Gastrocnemius medialis (tissue), 4 donors: ENCODE measurements around the gene PPP1R1A. TPM values are rescaled to one million over a fixed set of nuclear protein-coding genes. Genes with fewer than 3 reads are reported as not detected.

Experiments
- ATAC-seq, 2 donors: fragments of 150-250 bp; one replicate each; pipeline ENCODE4 v1.9.1; 2016
- DNase-seq, 2 donors: peaks; one replicate each; pipeline ENCODE4 v3.0.0-alpha.2; 2019
- H3K27ac ChIP-seq, 4 donors: fragments of 200-600 bp; sonication (generic); 1 replicate in 1 of 4; 2 replicates in 3 of 4; pipeline ENCODE4 v1.5.1; 2016 to 2018; ENCODE audit warnings: mild to moderate bottlenecking in 2 of 4, moderate library complexity in 1 of 4
- H3K27me3 ChIP-seq, 3 donors: fragments of 200-600 bp; sonication (generic) in 2 of 3; 1 replicate in 1 of 3; 2 replicates in 2 of 3; pipeline versions ENCODE4 v1.5.1 to v1.6.0; 2016 to 2019; ENCODE audit warnings: mild to moderate bottlenecking in 1 of 3, moderate library complexity in 1 of 3
- H3K36me3 ChIP-seq, 2 donors: fragments of 200-600 bp; sonication (generic) in 1 of 2; one replicate each; pipeline ENCODE4 v1.5.1; 2017 to 2018
- H3K4me1 ChIP-seq, 2 donors: fragments of 200-600 bp; sonication (generic) in 1 of 2; one replicate each; pipeline ENCODE4 v1.5.1; 2016 to 2017; ENCODE audit warnings: mild to moderate bottlenecking in 2 of 2
- H3K4me3 ChIP-seq, 4 donors: fragments of 200-600 bp; sonication (generic) in 3 of 4; 1 replicate in 1 of 4; 2 replicates in 3 of 4; pipeline ENCODE4 v1.5.1; 2016 to 2019; ENCODE audit warnings: mild to moderate bottlenecking in 2 of 4
- H3K9me3 ChIP-seq, 3 donors: fragments of 200-600 bp; sonication (generic) in 2 of 3; 1 replicate in 1 of 3; 2 replicates in 2 of 3; pipeline ENCODE4 v1.5.1; 2016 to 2019
- CTCF ChIP-seq, 5 experiments: fragments of 450-650 bp in 3 of 5; fragments of 200-600 bp in 2 of 5; sonication (generic) in 2 of 5; IDR thresholded peaks in 4 of 5; conservative IDR thresholded peaks in 1 of 5; 1 replicate in 4 of 5; 2 replicates in 1 of 5; pipeline ENCODE4 v1.5.1; 2016 to 2019; ENCODE audit warnings: antibody characterized with exemption in 5 of 5, mild to moderate bottlenecking in 3 of 5, moderate library complexity in 3 of 5
- POLR2A ChIP-seq, 2 donors: fragments of 450-650 bp; IDR thresholded peaks; one replicate each; pipeline ENCODE4 v1.6.1; 2017; ENCODE audit warnings: antibody characterized with exemption in 2 of 2, mild to moderate bottlenecking in 2 of 2, moderate library complexity in 2 of 2
- in situ Hi-C, 4 donors: fragments of 200-750 bp; cut with MboI; loops; one replicate each; pipeline versions ENCODE4 v1.15.0 to v1.8.0; 2017; ENCODE audit warnings: low sequenced_read_pairs in 4 of 4
- intact Hi-C: fragments of 100-400 bp; cut with DNase I; formaldehyde crosslinking; loops from one replicate; pipeline ENCODE4 v1.15.1; 2023; ENCODE audit warnings: low total_unique reads
- total RNA-seq, 4 donors: library from RNA; depleted of rRNA; stranded (reverse); fragments of >200 nt; gene quantifications; one replicate each; pipeline versions ENCODE4 v1.1.0 to v1.2.3, GENCODE V29; 2016

The PPP1R1A gene
- total RNA-seq, 4 donors from 2014 or later, result 209 to 312 (median 235) TPM

DNA sequence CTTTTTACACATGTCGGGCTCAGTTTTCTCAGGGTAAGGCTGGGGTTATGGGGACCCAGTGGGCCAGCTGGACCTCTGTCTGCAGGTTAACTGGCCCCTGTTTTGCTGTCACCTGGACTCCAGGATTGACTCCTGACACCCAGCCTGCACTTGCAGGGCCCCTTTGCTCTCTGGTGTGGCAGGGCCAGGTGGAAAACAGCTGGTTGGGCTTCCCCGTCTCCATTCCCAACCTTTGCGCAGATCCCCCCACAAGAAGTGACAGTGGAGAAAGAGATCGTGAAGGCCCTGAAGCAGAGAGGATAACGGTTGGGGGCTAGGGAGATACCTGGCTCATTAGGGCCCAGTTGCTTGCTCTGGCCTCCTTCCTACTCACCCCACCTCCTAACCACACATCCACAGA is 1.5 kb upstream of the PPP1R1A start:
- Histone ChIP-seq H3K27me3 (no peaks in the 10 kb centered on the region), H3K4me3 (no peak overlapping the region), H3K27ac (peak overlapping the region; percentile 88 to 95 (median 92)), H3K9me3 (no peaks in the 10 kb centered on the region), H3K36me3 (no peaks in the 10 kb centered on the region), H3K4me1 (peaks cover 19 to 45% of the 10 kb centered on the region in 2 donors)
- intact Hi-C loops, result no loop called here
- no peak for TF ChIP-seq POLR2A (IDR thresholded peaks at IDR 0.05)
- TF ChIP-seq CTCF (IDR thresholded peaks at IDR 0.05 in 4 of 5, conservative IDR thresholded peaks at IDR 0.05 in 1 of 5), result no peak
- no peak for ATAC-seq
- in situ Hi-C loops, result loop anchor here in 3 of 4 donors (10.0 to 25.0 kb wide), 2 partner anchors 365 to 372 kb away; no protein-coding TSS in a partner anchor
- DNase-seq, result no peak

- TF ChIP-seq CTCF (IDR thresholded peaks at IDR 0.05 in 4 of 5, conservative IDR thresholded peaks at IDR 0.05 in 1 of 5) (no peak), POLR2A (IDR thresholded peaks at IDR 0.05) (no peak)
- Histone ChIP-seq H3K4me3 (peak overlapping the region; percentile 72 to 83 (median 76)), H3K27ac (peak overlapping the region; percentile 88 to 95 (median 92)), H3K27me3 (no peaks in the 10 kb centered on the region), H3K4me1 (peaks cover 19 to 49% of the 10 kb centered on the region in 2 donors), H3K36me3 (peaks cover 0 to 3% of the 10 kb centered on the region in 2 donors), H3K9me3 (no peaks in the 10 kb centered on the region)
- DNase-seq, result no peak
- no peak for ATAC-seq
- intact Hi-C loops, result no loop called here
- in situ Hi-C loops, result loop anchor here in 2 of 4 donors (25.0 kb wide), 1 partner anchor 373 kb away; no protein-coding TSS in a partner anchor
These were observed 420 bp upstream of the PPP1R1A start for GRCh38 chr12:54588890-54589267.

GRCh38 chr12:54587315-54587873 is 1.1 kb downstream of the PPP1R1A start:
- Histone ChIP-seq H3K36me3 (peaks cover 0 to 8% of the 10 kb centered on the region in 2 donors), H3K4me3 (peak overlapping the region; percentile 72 to 83 (median 76)), H3K27me3 (no peaks in the 10 kb centered on the region), H3K4me1 (peaks cover 19 to 49% of the 10 kb centered on the region in 2 donors), H3K9me3 (no peaks in the 10 kb centered on the region), H3K27ac (peak overlapping the region; percentile 88 to 95 (median 92))
- peak; percentile 62 to 88 for DNase-seq
- TF ChIP-seq CTCF (IDR thresholded peaks at IDR 0.05 in 4 of 5, conservative IDR thresholded peaks at IDR 0.05 in 1 of 5), result no peak
- peak; percentile 12 to 39 for TF ChIP-seq POLR2A (IDR thresholded peaks at IDR 0.05)
- intact Hi-C loops, result no loop called here
- in situ Hi-C loops, result loop anchor here in 2 of 4 donors (25.0 kb wide), 1 partner anchor 375 kb away; no protein-coding TSS in a partner anchor
- ATAC-seq, result peak; percentile 82

DNA sequence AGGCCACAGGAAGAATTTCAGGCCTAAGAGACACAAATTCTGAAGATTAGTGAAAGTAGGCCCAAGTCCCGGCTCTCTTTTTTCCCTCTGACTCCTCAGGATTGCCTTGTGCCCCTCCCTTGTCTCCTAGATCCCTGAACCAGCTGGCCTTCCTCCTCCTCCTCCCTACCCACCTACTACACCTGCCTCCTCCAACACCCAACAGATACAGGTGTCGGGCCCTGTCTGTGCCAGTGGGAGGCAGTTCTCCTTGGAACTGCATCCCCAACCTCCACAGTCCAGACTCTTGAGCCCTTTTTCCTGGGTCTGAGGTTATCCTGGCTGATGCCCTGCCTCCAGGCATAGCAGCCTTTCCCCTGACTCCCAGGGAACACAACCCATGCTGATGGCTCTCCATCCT is 1.8 kb downstream of the PPP1R1A start:
- TF ChIP-seq POLR2A (IDR thresholded peaks at IDR 0.05), result no peak
- TF ChIP-seq CTCF (IDR thresholded peaks at IDR 0.05 in 4 of 5, conservative IDR thresholded peaks at IDR 0.05 in 1 of 5), result no peak
- intact Hi-C loops (no loop called here), in situ Hi-C loops (loop anchor here in 2 of 4 donors (25.0 kb wide), 1 partner anchor 376 kb away; no protein-coding TSS in a partner anchor)
- peak overlapping the region; percentile 88 to 95 (median 92) for H3K27ac ChIP-seq
- ATAC-seq (no peak), DNase-seq (no peak)
- peaks cover 0 to 8% of the 10 kb centered on the region in 2 donors for H3K36me3 ChIP-seq
- no peaks in the 10 kb centered on the region for H3K9me3 ChIP-seq
- H3K27me3 ChIP-seq, result no peaks in the 10 kb centered on the region
- H3K4me1 ChIP-seq, result peaks cover 19 to 49% of the 10 kb centered on the region in 2 donors
- H3K4me3 ChIP-seq, result peak overlapping the region; percentile 72 to 83 (median 76)
